GM19240 (cell line): Measurements from ENCODE around the gene MYT1.

Experiments
- DNase-seq: peaks from one replicate; pipeline ENCODE4 v3.0.0; 2011; ENCODE audit warnings: low spot score; ENCODE audit not compliant: insufficient read length

MYT1 gene

DNA sequence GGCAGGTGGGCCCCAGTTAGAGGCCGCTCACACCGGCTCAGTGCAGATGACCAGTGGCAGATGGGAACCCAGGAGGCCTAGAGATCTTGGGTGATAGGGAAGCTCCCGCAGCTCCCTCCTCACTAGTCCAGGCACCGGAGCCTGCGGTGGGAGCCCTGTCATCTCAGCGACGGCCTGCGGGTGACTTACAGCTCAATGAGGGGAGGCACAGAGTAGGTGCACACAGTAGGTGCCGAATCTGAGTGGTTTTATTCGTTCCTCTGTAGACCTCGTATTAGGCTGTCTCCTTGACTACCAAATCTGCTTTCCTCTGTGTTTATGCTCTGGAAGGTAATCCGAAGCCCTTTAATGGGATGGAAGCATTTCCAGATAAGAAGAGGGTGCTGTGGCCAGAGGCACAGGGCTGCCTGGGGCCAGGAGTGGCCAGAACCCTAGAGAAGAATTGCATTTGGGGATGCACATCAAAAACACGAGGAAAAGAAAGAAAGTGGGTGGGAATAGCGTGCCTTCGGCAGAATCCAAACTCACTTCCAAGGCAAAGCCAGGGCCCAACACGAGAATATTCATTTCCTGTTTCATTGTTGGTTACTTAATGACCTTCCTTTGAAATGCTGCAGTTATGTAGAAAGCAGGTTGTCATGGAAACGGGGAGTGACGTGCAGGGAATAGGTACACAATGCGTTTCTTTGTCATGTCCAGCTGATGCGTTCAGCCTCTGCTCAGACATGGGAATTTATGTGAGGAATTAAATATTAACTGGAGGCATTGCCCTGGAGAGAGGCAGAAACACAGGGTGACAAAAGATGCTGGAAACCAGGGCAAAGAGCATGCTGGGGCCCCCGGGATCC is 24.7 kb downstream of the MYT1 start:
- no peak for DNase-seq

DNA sequence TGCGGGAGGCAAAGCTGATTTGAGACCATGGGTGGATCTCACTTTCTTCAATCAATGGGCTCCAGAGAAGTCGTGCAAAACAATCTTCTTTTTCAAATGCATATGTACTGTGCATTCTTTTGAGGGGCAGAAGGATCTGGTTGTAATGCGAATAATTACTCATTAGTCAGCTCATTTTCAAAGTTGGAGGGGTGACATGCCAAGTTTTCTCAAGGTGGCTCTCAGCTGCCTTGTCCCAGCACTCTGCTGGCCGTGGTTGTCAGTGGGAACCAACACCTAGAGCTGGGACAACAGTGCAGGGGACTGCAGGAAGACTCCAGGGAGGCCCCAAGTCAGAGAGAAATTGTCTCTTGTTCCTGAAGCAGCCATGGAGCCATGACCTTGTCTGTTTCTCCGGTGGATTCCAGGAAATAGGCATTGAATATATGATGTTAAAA is 25.3 kb downstream of the MYT1 start:
- no peak for DNase-seq

DNA sequence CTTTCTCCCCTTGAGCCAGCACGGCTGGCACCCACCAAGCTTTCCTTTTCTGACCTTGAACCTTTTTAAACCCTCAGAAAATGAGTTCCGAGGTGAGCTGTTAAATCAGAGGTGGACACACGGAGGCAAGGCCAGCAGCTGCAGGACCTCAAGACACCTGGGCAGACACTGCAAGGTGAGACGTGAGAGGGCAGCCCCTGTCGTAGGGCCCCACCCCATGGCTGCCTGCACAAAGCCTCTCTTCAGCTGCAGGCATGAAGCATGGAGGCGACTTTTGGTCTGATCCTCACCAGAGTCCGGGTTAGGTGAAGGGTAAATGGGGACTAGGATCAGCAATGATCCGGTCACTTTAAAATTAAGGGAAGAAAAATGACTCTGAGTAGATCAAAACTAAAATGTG is 25.7 kb downstream of the MYT1 start:
- no peak for DNase-seq

DNA sequence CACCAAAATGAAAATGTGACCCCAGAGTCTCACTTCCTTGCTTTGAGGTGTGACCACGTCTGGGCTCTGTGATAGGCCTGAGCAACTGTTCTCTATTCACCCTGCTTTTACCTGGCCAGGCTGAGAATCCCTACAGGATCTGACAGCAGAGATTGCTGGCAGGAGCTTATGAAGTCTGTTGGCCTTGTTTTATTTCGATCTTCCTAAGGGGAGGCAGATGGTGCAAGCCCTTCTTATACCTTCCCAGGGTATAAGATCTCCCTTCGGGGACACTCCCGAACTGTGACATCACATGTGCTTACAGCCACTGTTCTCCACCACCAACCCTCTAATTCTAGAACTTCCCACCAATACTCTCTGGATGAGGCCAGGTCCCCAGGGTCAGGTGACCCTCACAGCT is 26.8 kb downstream of the MYT1 start:
- no peak for DNase-seq

DNA sequence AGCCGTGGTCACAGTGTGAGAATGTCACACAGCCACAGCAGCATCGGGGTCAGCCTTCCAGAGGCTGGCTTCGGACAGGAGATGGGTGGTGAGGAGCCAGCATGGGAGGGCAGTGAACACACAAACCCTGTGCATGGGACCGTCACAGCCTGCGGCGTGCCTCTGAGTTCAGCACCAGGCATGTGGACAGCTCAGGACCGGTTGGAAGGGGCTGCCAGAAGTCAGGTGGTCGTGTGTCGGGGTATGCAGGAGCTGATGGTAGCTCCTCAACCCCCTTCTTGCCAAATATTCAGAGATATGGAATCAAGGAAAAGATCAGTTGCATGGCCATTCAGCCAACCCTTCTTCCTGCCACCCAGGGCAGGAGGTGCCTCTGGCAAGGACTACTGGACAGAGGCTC is 28.2 kb downstream of the MYT1 start:
- no peak for DNase-seq

DNA sequence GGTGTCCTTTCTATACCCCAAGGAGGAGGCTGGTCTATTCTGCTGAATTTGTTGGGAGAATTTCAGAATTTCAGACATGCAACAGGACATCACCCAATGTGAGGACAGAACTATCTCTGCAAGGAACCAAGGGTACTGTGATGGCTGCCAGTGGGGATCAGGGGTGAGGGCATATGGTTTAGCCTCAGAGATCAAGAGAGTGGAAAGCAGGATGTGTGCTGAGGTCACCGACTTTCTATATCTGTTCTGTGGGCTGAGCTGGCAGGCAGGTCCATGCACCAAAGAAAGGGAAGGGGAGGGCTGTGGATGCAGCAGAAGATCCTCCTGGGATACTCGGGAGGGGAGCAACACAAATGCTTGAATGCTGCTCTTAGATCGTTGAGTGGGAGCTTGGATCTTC is 28.8 kb downstream of the MYT1 start:
- no peak for DNase-seq

DNA sequence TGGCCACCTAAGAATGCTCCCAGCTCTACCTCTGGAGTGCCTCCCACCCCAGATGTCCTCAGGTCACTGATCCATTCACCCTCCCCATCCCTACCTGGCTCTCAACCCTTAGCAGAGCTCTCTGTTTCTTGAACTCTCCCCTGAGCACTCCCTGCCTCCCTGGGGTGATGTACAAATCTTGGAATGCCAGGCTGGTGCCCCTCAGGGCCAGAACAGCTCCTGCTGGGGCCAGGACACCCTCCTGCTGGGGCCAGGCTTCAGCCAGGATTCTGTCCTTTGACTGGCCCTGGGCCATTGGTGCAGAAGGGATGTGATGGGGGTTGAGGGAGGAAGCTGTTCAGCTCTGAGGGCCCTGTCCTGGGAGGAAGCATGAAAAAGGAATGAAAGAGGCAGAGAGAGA is 30.0 kb downstream of the MYT1 start:
- no peak for DNase-seq

DNA sequence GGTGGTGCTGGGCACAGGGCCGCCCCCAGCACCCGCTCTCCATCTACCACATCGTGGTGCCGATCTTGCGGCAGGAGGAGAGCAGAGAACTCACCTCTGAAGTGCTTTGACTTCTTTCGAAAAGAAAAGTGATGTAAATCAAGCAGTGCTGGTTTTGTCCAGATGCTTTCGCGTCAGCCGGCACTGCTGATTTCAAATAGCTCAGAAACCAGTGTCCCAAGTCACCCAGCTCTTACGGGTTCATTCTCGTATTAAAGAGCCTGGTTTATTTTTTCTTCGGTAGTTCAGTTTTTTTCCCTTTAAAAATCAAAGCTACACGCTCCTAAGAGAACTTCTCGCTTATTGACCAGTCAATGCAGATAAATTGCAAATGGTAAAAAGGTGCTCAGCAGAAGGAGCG is 32.1 kb downstream of the MYT1 start:
- no peak for DNase-seq

DNA sequence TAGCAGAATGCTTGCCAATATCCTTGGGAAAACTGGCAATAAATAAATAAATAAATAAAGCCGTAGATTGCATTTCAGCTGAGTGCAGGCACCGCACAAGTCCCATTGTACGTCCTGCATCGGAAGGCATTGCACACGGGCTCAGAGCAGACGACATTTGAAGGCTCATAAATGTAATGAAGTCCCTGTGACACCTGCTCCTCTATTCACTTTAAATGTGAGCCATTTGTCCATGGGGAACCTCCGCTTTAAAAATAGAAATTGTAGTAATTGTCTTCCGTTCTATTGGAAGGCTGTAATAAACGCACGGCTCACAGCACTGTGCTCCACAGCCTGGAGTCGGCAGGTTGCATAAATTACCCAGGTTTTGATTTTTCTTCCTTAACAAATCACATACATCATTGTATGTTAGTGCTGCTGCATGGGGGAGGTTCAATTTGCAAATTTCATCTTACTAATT is 32.6 kb downstream of the MYT1 start:
- DNase-seq, result no peak

DNA sequence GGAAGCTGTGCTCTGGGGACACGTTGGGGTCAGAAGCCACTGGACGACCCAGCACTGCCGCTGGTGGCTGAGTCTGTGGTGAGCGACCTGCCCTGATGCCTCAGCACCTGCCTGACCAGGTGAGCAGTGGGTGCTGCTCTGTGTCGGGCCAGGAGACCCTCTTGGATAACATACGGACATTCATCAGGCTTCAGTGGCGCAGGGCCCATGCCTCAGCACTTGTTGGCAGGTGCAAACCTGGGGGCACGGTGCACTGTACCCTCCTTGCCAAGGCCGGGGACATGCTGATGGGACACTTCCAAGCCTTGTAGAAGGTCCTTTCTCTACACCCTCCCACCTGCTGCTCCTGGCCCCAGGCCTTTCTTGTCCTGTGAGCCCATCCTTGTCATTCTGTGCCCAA is 34.1 kb downstream of the MYT1 start:
- no peak for DNase-seq

DNA sequence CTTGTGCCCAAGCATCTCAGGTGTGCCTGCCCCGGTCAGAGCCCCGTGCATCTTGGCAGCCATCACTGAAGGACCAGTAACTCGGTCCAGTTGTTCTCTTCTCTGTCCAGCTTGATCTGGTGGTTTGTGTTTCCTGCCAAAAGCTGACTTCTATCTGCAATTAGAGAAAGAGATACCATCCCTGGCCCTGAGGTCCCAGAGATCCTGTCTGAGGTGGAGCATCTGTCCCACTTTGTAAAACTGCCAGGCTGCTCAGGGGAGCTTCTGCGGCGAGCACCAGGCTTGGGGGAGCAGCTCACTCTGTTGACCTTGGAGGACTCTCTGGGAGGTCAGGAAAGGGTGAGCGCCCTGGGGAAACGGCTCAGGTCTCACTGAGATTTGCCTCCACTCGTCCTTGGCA is 35.1 kb downstream of the MYT1 start:
- no peak for DNase-seq

DNA sequence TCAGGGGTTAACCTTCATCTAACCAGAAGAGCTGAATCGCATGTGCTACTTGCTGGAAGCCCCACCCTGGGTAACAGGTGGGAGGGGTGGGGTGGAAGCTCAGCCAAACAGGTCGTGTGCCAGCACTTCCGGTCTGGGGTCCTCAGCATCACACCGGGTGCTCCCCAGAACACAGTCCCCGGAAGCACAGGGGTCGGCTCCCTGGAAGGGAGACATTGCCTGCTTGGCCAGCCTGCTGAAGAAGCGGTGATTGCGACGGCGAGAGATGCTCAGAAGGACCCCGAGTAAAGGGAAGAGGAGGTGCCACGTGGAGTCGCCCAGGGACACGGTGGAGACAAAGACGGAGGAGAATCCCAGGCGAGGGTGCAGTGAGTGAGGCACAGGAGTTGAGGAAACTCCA is 36.5 kb downstream of the MYT1 start:
- DNase-seq, result no peak

DNA sequence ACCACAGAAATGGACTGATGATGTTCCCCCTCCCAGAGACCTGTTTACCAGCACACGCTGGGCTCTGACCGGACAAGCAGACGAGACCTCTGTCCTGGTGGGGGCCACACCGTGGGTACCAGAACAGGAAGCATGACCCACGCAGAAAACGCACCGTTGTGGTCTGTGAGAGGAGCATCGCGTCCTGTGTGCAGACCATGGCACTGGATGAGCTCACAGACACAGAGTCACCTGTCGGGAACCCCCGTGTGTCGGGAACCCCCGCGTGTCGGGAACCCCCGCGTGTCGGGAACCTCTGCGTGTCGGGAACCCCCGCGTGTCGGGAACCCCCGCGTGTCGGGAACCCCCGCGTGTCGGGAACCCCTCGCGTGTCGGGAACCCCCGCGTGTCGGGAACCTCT is 37.4 kb downstream of the MYT1 start:
- no peak for DNase-seq

DNA sequence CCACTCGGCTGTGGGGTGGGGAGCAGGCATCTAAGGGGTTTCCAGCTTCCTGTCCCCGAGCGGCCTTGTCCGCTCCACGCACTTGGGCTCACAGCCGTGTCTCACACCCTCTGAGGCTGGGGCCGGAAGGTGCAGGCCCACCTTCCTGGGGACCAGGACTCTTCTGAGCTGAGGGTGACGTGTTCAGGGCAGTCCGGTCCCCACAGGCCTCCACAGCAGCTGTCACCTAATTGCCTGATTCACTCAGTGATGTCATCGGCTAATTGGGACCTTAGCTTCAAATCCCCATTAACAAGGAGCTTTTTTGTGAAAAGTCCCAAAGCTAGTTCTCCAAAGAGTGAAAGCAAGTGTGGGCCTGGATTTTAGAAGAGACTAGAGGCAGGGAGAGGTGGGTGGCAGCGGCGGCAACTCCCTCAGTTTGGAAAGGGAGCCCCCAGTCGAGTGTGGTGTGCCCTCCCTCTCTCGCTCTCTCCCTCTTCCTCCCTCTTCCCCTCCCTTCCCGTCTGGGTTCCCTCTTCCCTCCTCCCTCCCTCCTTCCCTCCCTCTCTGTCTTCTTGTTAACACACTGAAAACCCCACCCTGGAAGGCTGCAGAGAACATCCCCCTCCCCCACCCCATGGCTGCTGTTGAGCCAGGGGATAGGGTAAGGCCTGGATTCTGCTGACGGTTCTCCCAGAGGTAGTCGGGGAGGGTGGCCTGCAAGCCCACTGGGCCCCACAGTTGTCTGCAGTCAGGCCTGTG is 39.0 kb downstream of the MYT1 start:
- DNase-seq, result no peak

DNA sequence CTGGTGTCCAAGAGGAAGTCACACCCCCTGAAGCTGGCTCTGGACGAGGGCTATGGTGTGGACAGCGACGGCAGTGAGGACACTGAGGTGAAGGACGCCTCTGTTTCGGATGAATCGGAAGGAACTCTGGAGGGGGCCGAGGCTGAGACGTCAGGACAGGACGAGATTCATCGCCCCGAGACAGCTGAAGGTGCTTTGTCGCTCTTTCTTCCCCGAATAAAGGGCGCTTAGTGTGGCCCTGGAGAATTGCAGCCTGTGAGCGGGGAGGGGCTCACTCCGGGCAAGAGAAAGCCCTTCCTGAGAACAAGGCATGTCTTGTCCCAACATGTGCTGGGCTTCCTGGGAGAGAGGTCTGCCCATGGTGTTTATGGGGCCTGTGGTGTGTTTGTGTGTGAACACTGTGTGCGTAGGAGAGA is 41.4 kb downstream of the MYT1 start:
- no peak for DNase-seq

DNA sequence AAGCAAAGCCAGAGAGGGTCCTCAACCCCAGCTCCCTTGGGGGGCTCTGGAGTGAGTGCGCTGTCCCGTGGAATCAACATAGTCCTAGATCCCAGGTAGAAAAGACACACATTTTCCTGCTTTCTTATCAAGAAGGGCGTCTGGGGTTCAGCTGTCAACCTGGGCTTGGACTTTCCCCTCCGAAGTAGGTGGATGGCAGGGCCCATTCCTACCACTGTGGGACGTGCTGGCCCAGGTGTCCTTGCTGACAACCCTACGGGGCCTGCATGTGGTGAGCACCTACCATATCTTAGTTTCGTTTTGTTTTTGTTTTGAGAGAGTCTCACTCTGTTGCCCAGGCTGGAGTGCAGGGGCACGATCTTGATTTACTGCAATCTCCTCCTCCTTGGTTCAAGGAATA is 42.4 kb downstream of the MYT1 start:
- DNase-seq, result no peak

DNA sequence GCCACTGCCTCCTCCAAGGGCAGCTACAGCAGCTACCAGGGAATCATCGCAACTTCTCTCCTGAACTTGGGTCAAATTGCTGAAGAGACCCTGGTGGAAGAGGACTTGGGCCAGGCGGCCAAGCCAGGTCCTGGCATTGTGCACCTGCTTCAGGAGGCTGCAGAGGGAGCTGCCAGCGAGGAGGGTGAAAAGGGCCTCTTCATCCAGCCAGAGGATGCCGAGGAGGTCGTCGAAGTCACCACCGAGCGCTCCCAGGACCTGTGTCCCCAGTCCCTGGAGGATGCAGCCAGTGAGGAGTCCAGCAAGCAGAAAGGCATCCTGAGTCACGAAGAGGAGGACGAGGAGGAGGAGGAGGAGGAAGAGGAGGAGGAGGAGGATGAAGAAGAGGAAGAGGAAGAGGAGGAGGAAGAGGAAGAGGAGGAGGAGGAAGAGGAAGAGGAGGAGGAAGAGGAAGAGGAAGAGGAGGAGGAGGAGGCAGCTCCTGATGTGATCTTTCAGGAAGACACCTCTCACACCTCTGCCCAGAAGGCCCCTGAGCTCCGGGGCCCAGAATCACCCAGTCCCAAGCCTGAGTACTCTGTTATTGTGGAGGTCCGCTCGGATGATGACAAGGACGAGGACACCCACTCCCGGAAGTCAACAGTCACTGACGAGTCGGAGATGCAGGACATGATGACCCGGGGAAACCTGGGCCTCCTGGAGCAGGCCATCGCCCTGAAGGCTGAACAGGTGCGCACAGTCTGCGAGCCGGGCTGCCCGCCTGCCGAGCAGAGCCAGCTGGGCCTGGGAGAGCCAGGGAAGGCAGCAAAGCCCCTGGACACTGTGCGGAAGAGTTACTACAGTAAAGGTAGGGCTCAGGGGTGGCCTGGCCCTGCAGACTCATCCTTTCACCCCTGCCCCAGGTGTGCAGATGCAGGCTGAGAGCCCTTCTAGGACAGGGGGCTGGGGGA is 43.7 kb downstream of the MYT1 start:
- no peak for DNase-seq

DNA sequence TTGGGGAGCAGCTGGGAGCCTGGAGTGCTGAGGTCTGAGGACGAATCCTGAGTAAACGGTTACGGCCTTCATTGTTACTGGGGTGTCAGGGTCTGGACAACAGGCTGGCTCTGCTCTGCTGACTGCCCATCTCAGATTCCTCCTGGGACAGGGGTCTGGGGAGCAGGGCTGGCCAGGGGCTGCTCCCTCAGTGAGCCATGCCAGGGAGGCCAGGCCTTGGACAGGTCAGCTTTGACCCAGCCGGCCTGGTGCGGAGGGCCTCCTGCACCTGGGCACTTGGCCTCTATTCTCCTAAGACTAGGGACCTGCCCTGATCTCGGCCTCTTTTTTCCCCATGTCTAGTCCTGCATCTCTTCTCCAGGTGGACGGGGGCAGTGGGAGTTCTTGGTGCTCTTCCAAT is 44.9 kb downstream of the MYT1 start:
- no peak for DNase-seq

DNA sequence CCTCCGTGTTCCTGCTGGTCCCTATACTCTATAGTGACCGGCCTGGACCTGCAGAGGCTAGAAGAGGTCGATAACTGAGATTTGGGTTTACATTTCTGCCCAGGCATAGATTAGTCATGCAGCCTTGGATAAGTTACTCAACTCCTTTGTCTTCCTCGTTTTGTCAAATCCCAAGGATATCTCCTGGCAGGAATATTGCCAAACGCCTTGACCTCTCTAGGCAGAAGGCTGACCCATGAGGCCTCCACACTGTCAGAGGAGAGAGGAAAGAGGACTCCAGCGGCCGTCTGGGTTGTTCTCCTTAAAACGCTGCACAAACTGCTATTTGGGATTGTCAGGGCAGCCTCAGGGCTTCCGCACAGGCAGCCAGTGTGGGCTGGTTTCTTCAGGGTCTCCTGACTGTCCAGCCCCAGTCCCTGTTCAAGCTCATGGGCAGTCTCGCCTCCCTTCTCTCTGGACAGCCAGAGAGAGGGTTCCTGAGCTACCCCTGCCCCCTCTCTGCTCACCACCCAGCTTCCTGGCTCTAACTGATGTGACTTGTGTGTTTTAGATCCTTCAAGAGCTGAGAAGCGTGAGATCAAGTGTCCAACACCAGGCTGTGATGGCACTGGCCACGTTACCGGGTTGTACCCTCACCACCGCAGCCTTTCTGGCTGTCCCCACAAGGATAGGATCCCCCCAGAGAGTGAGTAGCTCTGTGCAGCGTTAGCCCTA is 46.6 kb downstream of the MYT1 start:
- no peak for DNase-seq

DNA sequence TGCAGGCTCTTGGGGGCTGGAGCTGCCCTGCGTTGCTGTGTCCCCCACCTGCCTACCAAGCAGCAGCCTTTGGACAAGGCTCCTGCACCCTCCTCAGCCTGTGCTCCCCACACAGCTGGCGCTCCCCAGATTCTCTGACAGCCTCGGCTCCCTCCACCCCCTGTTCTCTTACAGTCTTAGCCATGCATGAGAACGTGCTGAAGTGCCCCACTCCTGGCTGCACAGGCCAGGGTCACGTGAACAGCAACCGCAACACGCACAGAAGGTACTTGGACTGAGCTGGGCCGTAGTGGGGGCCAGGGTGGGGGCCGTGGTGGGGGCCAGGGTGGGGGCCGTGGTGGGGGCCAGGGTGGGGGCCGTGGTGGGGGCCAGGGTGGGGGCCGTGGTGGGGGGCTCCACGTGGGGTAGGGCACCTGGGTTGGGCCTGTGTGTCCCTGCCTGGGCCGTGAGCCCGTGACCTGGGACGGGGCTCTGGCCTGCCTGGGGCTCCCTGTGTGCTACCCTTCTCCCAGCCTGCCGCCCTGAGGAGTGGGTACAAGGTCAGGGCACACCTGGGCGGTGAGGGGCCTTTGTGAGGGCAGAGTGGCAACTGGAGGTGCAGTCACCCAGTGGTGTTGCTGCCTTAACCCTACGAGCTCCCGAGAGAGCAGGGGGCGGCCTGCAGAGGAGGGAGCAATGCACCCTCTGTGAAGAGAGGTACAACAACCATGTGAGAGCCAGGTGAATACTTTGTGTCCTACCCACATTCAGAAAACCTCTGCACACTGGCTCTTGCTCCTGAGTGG is 47.8 kb downstream of the MYT1 start:
- DNase-seq, result no peak
